GM12891 (cell line): ENCODE results near the gene THBD.

Experiments
- DNase-seq: peaks from one replicate; pipeline ENCODE4 v3.0.0; 2011; ENCODE audit warnings: low spot score; ENCODE audit not compliant: insufficient read length
- FAIRE-seq: peaks from 2 replicates; lab custom pipeline; 2011; peaks lifted over from hg19 to GRCh38; lab: Jason Lieb, UNC
- PAX5 ChIP-seq: IDR thresholded peaks from 2 replicates; pipeline ENCODE4 v1.6.1; 2011; ENCODE audit warnings: low read length, moderate library complexity, mild to moderate bottlenecking; ENCODE audit not compliant: insufficient read depth, severe bottlenecking
- POLR2A ChIP-seq: IDR thresholded peaks from 2 replicates; pipeline ENCODE4 v1.6.1; 2011; ENCODE audit warnings: low read depth, low read length, control low read depth
- POLR2AphosphoS5 ChIP-seq: IDR thresholded peaks from 2 replicates; pipeline ENCODE4 v1.6.1; 2011; ENCODE audit warnings: low read depth, low read length, control low read depth
- POU2F2 ChIP-seq: IDR thresholded peaks from 2 replicates; pipeline ENCODE4 v1.6.1; 2011; ENCODE audit warnings: low read depth, mild to moderate bottlenecking, control low read depth, low read length, moderate library complexity
- SPI1 ChIP-seq: IDR thresholded peaks from 2 replicates; pipeline ENCODE4 v1.6.1; 2011; ENCODE audit warnings: low read depth, low read length, control low read depth
- TAF1 ChIP-seq: IDR thresholded peaks from 2 replicates; pipeline ENCODE4 v1.6.1; 2011; ENCODE audit warnings: low read depth, low read length, control low read depth

Gene THBD

DNA sequence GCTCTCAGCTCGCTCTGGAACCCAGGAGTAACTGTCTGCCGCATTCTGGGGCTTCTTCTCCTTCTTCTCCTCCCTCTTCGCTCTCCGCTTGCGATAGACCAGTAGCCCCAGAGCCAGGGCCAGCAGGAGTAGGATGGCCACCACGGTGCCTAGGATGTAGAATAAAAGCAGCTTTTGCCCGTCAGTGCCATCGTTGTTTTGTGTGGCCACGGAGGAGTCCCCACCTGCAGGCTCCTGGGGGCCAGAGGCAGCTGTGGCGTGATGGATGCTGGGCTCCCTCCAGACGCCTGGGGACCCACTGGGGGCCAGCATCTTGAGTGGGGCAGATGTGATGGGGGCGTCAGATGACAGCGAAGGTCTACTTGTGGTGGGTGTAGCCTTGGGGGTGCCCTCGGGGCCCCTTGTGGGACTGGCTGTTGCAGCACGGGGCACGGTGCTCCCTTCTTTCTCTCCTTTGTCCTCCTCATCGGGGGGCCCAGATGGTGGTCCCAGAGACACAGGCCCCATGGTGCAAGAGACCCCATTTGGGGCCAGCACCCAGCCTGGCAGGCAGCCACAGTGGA, 34.9 kb upstream of the THBD start:
- DNase-seq (no peak), FAIRE-seq (no peak)
- no peak for TF ChIP-seq SPI1
- TF ChIP-seq TAF1: no peak
- TF ChIP-seq POU2F2: no peak
- TF ChIP-seq PAX5: no peak
- no peak for TF ChIP-seq POLR2AphosphoS5
- no peak for TF ChIP-seq POLR2A

DNA sequence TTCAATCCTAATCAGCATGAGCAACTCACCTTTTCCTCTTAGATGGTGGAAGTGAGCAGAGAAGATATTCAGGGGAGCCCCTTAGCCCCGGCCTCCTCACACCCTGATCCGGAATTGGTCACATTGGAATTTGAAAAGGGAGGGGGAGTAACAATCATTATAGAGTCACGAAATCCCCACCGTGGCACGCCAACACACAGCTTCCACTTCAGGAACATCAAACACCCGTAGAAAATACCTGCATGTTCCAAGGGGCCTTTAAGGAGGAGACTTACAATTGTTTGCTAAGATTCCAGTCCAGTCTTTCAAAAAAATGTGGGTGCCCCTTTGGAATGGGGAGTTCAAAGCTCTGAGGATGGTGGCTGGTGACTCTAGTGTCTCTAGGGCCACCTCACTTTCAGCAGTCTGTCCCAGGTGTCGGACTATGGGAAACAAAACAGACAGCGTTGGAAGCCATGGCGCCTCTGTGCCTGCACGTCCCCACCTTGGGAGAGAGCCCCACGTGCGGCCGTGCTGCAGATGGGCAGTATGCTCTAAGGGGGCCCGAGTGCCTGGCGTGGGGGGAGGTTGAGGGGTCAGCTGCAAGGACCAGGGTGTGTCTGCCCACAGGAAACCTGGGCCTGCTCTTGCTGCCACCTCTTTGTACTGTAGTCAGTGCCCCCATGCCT, 34.2 kb upstream of the THBD start:
- FAIRE-seq (no peak), DNase-seq (no peak)
- no peak for TF ChIP-seq POLR2A
- TF ChIP-seq SPI1: no peak
- TF ChIP-seq TAF1: no peak
- no peak for TF ChIP-seq PAX5
- TF ChIP-seq POLR2AphosphoS5: no peak
- TF ChIP-seq POU2F2: no peak

DNA sequence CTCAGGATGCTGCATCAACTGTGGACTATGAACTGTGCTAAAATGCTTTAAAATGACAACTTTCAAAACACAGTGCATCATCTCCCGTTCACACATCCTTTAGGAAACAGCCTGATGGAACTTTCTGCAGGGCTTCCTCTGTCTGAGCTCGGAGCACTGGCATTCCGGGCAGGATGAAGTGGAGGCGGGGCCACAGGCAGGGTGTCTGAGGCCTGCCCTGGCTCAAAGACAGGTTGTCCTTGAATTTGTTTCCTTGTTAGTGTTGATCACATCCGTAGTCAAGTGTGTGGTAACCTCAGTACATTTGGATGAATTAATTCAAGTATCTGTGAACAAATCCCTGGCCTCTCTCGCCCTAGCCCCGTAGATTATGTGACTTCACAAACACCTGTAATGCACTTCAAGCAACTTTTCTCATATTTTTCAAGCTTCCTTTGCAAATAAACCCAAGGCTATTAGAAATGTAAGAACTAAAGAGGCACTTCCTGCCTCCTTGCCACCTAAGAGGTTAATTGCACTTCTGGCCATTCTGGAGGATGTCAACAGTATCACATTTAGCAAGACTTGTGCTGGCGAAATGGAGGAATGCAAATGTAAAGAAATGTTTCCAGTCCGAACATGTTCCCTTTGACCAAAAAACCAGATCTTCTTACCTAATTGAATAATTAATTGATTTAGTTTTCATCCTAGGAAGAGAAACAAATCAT, 33.5 kb upstream of the THBD start:
- FAIRE-seq (no peak), DNase-seq (no peak)
- TF ChIP-seq TAF1: no peak
- TF ChIP-seq POU2F2: no peak
- no peak for TF ChIP-seq SPI1
- TF ChIP-seq POLR2AphosphoS5: no peak
- TF ChIP-seq POLR2A: no peak
- TF ChIP-seq PAX5: no peak

DNA sequence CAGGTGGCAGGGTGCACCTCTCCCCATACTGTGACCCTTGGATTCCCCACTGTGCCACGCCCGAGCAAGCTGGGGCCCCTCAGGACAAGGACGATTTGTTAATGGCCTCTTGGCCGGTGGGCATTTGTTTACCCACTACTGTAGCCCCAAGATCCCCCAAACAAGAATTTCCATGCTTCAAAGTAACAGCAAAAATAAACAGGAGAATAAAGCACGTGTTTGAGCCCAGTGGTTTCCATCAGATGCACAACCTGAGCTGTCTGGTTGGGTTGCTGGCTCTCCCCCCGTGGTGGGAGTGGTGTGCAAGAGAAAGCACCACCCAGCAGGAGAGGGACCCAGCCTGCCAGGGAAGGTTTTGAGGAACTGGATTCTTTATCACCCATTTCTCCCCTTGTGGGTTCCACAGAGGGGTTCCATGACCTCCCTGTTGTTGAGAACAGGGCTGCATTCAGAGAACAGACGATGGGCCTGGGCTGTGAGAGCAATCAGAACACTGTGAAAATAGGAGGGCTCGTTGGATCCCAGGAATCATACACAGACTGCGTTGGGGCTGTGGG, 31.9 kb upstream of the THBD start:
- DNase-seq (no peak), FAIRE-seq (no peak)
- no peak for TF ChIP-seq SPI1
- TF ChIP-seq PAX5: no peak

DNA sequence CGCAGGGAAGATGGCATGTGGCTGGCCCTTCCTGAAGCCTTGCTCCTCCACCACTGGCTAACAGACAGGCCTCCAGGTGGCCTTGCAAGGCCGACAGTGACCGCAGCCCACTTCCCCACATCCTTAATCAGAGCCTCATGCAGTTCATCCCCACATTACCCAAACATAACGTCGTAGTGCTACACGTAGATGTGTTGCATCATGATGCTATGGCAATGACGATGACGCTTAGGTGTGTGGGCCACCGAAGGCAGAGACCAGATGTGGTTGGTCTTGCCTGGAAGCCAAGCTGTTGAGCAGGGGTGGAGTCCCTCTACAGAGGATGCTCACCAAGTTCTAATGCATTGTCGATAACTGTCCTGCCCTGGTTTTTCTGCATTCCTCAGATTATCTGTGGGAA, 31.0 kb upstream of the THBD start:
- no peak for DNase-seq
- no peak for FAIRE-seq
- TF ChIP-seq POLR2AphosphoS5: no peak
- TF ChIP-seq SPI1: no peak
- no peak for TF ChIP-seq PAX5
- TF ChIP-seq TAF1: no peak
- no peak for TF ChIP-seq POU2F2
- no peak for TF ChIP-seq POLR2A

DNA sequence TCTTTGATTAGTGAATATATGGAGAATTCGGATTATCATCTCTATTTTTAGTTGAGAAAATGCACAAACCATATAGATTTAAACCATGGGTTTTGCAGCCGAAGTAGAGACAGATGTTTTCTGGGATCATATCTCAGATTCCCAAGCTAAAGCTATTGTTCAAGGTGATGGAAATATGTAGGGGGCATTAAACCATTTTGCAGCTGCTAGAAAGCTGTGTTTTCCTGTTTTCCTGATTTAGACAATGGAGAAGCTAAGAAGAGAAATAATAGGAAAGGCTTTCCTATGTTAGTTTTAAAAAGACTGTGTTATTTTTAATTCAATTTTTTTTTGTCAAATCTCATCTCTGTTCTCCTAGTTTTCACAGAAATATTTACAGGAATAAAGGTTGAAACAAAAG, 30.5 kb upstream of the THBD start:
- FAIRE-seq: no peak
- TF ChIP-seq POU2F2 (no peak), PAX5 (no peak), POLR2A (no peak), POLR2AphosphoS5 (no peak)

DNA sequence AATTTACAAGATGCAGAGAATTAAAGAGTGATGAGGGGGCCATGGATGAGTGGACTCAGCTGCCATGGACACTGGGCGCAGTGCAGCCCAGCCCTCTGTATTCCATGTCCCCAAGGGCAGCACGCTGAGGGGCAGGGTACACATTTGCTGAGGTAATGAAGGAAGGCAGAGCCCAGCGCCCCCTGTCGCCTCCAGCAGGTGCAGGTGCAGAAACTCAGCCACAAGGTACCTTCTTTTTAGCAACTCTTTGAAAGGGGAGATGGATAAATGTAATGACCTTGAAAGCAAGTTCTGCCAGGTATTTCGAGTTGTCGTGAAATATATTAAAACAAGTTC, 29.5 kb upstream of the THBD start:
- TF ChIP-seq SPI1 (no peak), POLR2AphosphoS5 (no peak), PAX5 (no peak), POU2F2 (no peak), POLR2A (no peak), TAF1 (no peak)
- FAIRE-seq (no peak), DNase-seq (no peak)

More for the DNA sequence above, 30.5 kb upstream of the THBD start:
- DNase-seq: no peak

DNA sequence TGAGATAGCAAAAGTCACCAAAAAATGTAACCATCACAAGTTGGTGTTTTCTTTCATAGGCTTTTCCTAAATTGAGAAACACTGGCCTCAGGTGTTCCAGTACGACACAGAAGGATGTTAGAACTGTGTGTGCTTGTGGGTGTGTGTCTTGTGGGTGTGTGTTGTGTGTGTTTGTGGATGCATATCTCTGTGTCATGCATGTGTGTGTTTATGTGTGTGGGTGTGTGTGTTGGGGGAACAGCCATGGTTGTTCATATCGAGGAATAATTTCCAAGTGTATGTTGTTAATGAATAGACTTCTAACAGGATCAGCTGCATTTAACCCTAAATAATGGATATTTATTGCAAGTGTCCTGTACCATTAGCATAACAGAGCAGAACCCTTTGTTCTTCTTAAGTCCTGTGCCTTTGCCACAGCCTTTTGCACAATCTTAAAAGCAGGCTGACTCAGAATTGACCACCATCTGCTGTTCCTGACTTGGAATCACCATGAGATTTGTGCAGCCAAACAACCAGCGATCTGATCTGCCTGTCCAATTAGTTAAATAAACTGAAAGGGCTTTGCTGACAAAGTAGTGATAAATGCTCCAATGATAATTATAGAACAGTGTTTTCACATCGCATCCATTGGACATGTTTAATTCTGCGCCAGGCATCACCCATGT, 29.0 kb upstream of the THBD start:
- FAIRE-seq: no peak
- DNase-seq: no peak
- no peak for TF ChIP-seq POLR2AphosphoS5

DNA sequence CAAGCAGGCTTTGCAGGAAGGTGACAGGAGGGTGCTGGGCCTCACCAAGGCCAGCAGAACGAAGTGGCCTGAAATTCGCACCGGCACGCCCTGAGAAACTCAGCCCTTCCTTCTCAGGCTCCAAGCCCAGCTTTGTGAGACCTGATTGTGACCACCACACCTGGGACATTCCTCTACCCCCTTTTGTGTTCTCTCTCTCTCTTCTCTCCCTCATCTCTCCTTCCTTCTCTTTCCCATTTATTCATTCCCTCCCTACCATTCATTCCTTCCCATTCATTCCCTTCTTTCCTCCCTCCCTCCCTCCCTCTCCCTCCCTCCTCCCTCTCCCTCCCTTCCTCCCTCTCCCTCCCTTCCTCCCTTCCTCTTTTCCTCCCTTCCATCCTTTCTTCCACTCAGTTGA, 27.8 kb upstream of the THBD start:
- no peak for TF ChIP-seq PAX5
- TF ChIP-seq POLR2A: no peak
- no peak for TF ChIP-seq POLR2AphosphoS5
- no peak for TF ChIP-seq SPI1
- TF ChIP-seq TAF1: no peak
- TF ChIP-seq POU2F2: no peak
- DNase-seq (no peak), FAIRE-seq (no peak)
